Measurements from ENCODE around the gene COX7B. TPM values are rescaled to one million over a fixed set of nuclear protein-coding genes. Genes with fewer than 3 reads are reported as not detected.
"Not testable (repeated sequence)": the region's sequence is repeated elsewhere in the genome, so short reads cannot be mapped to it uniquely, and the experiment has no call there.

The COX7B gene
- total and polyA plus RNA-seq, 10 of the 15 experiments (the other 5 are each of a cell fraction or from before 2014, with no cell fraction given) = 331 to 2,070 (median 987) TPM

- ChIA-PET POLR2A (interaction anchor here (1.4 kb wide), 1 partner anchor 28 kb away, joined by 3 read pairs; no protein-coding TSS in a partner anchor), SMC1A (ENCODE audit: uncharacterized antibody, unreplicated experiment) (interaction anchor here (1.8 to 2.1 kb wide), 3 partner anchors 9 to 47 kb away, joined by 4 to 8 read pairs (median 4); no protein-coding TSS in a partner anchor)
- H3K9ac ChIP-seq (ENCODE audit: control insufficient read depth, insufficient read depth, low read length); intact Hi-C loops (cut with micrococcal nuclease; ENCODE audit: unreplicated experiment); FAIRE-seq; in situ Hi-C loops (cut with MboI); H3K79me2 ChIP-seq (ENCODE audit: control insufficient read depth, insufficient read depth, low read length); H3K4me2 ChIP-seq (ENCODE audit: control insufficient read depth, insufficient read depth); BruUV-seq (replicated peaks); H3K36me3 ChIP-seq (ENCODE audit: control insufficient read depth in 2 of 2, insufficient read depth in 2 of 2, low read length in 1 of 2); ATAC-seq; H3K27me3 ChIP-seq (replicated peaks in 1 of 2; ENCODE audit: control insufficient read depth in 2 of 2, insufficient read depth in 2 of 2, low read length in 1 of 2); H3K4me1 ChIP-seq (ENCODE audit: control insufficient read depth, insufficient read depth, low read length); CTCF ChIA-PET; H3K27ac ChIP-seq (ENCODE audit: control insufficient read depth, insufficient read depth); H4K20me1 ChIP-seq (ENCODE audit: control insufficient read depth, insufficient read depth); H2AFZ ChIP-seq (ENCODE audit: control insufficient read depth, low read depth, low read length); RAD21 ChIA-PET (ENCODE audit: unreplicated experiment); DNase-seq (ENCODE audit: low read depth, low spot score); H3K9me3 ChIP-seq (replicated peaks; ENCODE audit: control insufficient read depth, insufficient read depth, low read length); H3K4me3 ChIP-seq: not testable (repeated sequence)
- WGBS (ENCODE audit: insufficient coverage, insufficient replicate concordance, low lambda C conversion rate, missing lambda C conversion rate) = 88% methylated on average over 6 of the region's 6 CpGs
Observed at GRCh38 chrX:77945031-77945430, 45.8 kb downstream of the COX7B start.

GRCh38 chrX:77945910-77946545 is 46.8 kb downstream of the COX7B start:
- TF ChIP-seq REST (IDR thresholded peaks at IDR 0.05; ENCODE audit: low read depth, low read length) (no peak), NR2C2 (IDR thresholded peaks at IDR 0.05; ENCODE audit: borderline replicate concordance, control insufficient read depth, insufficient read length, low read depth) (no peak), KAT2A (conservative IDR thresholded peaks at IDR 0.05; ENCODE audit: control insufficient read depth, low read depth, low read length) (no peak), YY1 (IDR thresholded peaks at IDR 0.05; ENCODE audit: low read depth, low read length) (no peak), CREB1 (IDR thresholded peaks at IDR 0.05; ENCODE audit: low read depth) (no peak), WRNIP1 (IDR thresholded peaks at IDR 0.05; ENCODE audit: borderline replicate concordance, low read depth, low read length) (no peak), NBN (IDR thresholded peaks at IDR 0.05) (no peak), BCL3 (IDR thresholded peaks at IDR 0.05; ENCODE audit: borderline replicate concordance, insufficient read depth, low read depth, low read length, poor library complexity, severe bottlenecking) (no peak)
- Histone ChIP-seq H3K4me2 (ENCODE audit: control insufficient read depth, insufficient read depth) (no peak overlapping the region), H3K27ac (ENCODE audit: control insufficient read depth, insufficient read depth) (no peak overlapping the region), H3K4me3 (no peak overlapping the region), H3K4me1 (ENCODE audit: control insufficient read depth, insufficient read depth, low read length) (no peaks in the 10 kb centered on the region; the same call in 1 of the 2 replicates), H2AFZ (ENCODE audit: control insufficient read depth, low read depth, low read length) (no peak overlapping the region), H3K27me3 (replicated peaks in 1 of 2; ENCODE audit: control insufficient read depth in 2 of 2, insufficient read depth in 2 of 2, low read length in 1 of 2) (no peaks in the 10 kb centered on the region), H3K36me3 (ENCODE audit: control insufficient read depth in 2 of 2, insufficient read depth in 2 of 2, low read length in 1 of 2) (no peaks in the 10 kb centered on the region), H4K20me1 (ENCODE audit: control insufficient read depth, insufficient read depth) (no peaks in the 10 kb centered on the region), H3K9me3 (replicated peaks; ENCODE audit: control insufficient read depth, insufficient read depth, low read length) (no peaks in the 10 kb centered on the region), H3K9ac (ENCODE audit: control insufficient read depth, insufficient read depth, low read length) (no peak overlapping the region), H3K79me2 (ENCODE audit: control insufficient read depth, insufficient read depth, low read length) (no peaks in the 10 kb centered on the region)
- ATAC-seq (no peak), DNase-seq (ENCODE audit: low read depth, low spot score) (no peak), FAIRE-seq (no peak)
- intact Hi-C loops (cut with micrococcal nuclease; ENCODE audit: unreplicated experiment) (no loop called here), in situ Hi-C loops (cut with MboI) (no loop called here)
- ChIA-PET RAD21 (ENCODE audit: unreplicated experiment) (no interaction called here), CTCF (interaction anchor here (0.7 kb wide), 1 partner anchor 36 kb away, joined by 3 read pairs; no protein-coding TSS in a partner anchor), SMC1A (ENCODE audit: uncharacterized antibody, unreplicated experiment) (interaction anchor here (1.8 kb wide), 1 partner anchor 48 kb away, joined by 4 read pairs; no protein-coding TSS in a partner anchor), POLR2A (no interaction called here)
- no TSS peak for BruUV-seq (replicated peaks)
- WGBS (ENCODE audit: insufficient coverage, insufficient replicate concordance, low lambda C conversion rate, missing lambda C conversion rate) = 86% methylated on average over 3 of the region's 7 CpGs

All from GM12878 (cell line).